Measurements from ENCODE around the gene ZNF500. TPM values are rescaled to one million over a fixed set of nuclear protein-coding genes. Genes with fewer than 3 reads are reported as not detected.
"Not testable (repeated sequence)": the region's sequence is repeated elsewhere in the genome, so short reads cannot be mapped to it uniquely, and the experiment has no call there.

Gene ZNF500
- total RNA-seq, 4 donors from 2014 or later: 11.8 to 20.6 (median 17.6) TPM

GRCh38 chr16:4787068-4787467, 20.1 kb upstream of the ZNF500 start:
- TF ChIP-seq POLR2A (IDR thresholded peaks at IDR 0.05) (no peak), CTCF (IDR thresholded peaks at IDR 0.05) (no peak)
- Histone ChIP-seq H3K9me3 (no peaks in the 10 kb centered on the region), H3K27ac (no peak overlapping the region), H3K4me1 (no peaks in the 10 kb centered on the region), H3K36me3 (no peaks in the 10 kb centered on the region), H3K4me3 (replicated peaks in 1 of 3) (no peak overlapping the region), H3K27me3 (no peaks in the 10 kb centered on the region)
- 90 to 98% methylated on average over 8 of the region's 8 CpGs for WGBS, 2 donors
- no peak for DNase-seq
- intact Hi-C loops (cut with DNase I): no loop called here

GRCh38 chr16:4785758-4786433, 18.9 kb upstream of the ZNF500 start:
- DNase-seq: no peak
- intact Hi-C loops (cut with DNase I): no loop called here
- Histone ChIP-seq H3K27ac (no peak overlapping the region), H3K4me3 (replicated peaks in 1 of 3) (no peak overlapping the region), H3K9me3 (no peaks in the 10 kb centered on the region), H3K4me1 (no peaks in the 10 kb centered on the region), H3K36me3 (no peaks in the 10 kb centered on the region), H3K27me3 (no peaks in the 10 kb centered on the region)
- WGBS, 2 donors: 92 to 93% methylated on average over 23 of the region's 23 CpGs
- TF ChIP-seq CTCF (IDR thresholded peaks at IDR 0.05) (no peak), POLR2A (IDR thresholded peaks at IDR 0.05) (no peak)

- H3K4me3 ChIP-seq (replicated peaks in 1 of 3); intact Hi-C loops (cut with DNase I); DNase-seq; H3K27ac ChIP-seq; H3K27me3 ChIP-seq; H3K36me3 ChIP-seq; H3K4me1 ChIP-seq; H3K9me3 ChIP-seq: not testable (repeated sequence)
- WGBS, 2 donors: 82% methylated on average over 14 of the region's 14 CpGs
Observed at GRCh38 chr16:4784444-4784987, 17.6 kb upstream of the ZNF500 start.

- TF ChIP-seq CTCF (IDR thresholded peaks at IDR 0.05) (no peak), POLR2A (IDR thresholded peaks at IDR 0.05) (no peak)
- Histone ChIP-seq H3K36me3 (no peaks in the 10 kb centered on the region), H3K27me3 (no peaks in the 10 kb centered on the region), H3K9me3 (no peaks in the 10 kb centered on the region), H3K27ac (no peak overlapping the region), H3K4me3 (replicated peaks in 1 of 3) (no peak overlapping the region), H3K4me1 (no peaks in the 10 kb centered on the region)
- WGBS, 2 donors: 65 to 69% methylated on average over 12 to 16 of the region's 16 CpGs
- intact Hi-C loops (cut with DNase I): no loop called here
- no peak for DNase-seq
Observed at GRCh38 chr16:4783951-4784336, 17.0 kb upstream of the ZNF500 start.

GRCh38 chr16:4783251-4783950, 16.4 kb upstream of the ZNF500 start:
- Histone ChIP-seq H3K4me3 (replicated peaks in 1 of 3) (no peak overlapping the region), H3K4me1 (no peaks in the 10 kb centered on the region), H3K27ac (no peak overlapping the region), H3K27me3 (no peaks in the 10 kb centered on the region), H3K36me3 (no peaks in the 10 kb centered on the region), H3K9me3 (no peaks in the 10 kb centered on the region)
- TF ChIP-seq POLR2A (IDR thresholded peaks at IDR 0.05) (no peak), CTCF (IDR thresholded peaks at IDR 0.05) (no peak)
- WGBS, 2 donors: 84 to 92% methylated on average over 11 to 24 of the region's 25 CpGs
- intact Hi-C loops (cut with DNase I): no loop called here
- no peak for DNase-seq
